ENCODE measurements around the gene MYRIP.
A peak's percentile ranks its signal among the peaks of the same experiment; 100 is the strongest.
"Not testable (repeated sequence)": the region's sequence is repeated elsewhere in the genome, so short reads cannot be mapped to it uniquely, and the experiment has no call there.

Gene MYRIP

GRCh38 chr3:39809181-39809994 lies at the start of gene MYRIP:
MYRIP (plus strand) TSS chr3:39809609; CDS start chr3:39900817, 91,208 bp downstream.
- DNase-seq (ENCODE audit: low spot score) = peak; percentile 99

GRCh38 chr3:39760325-39760724 lies 49.1 kb upstream of the MYRIP start:
- no peak for DNase-seq (ENCODE audit: low spot score)

GRCh38 chr3:39762537-39763070 lies 46.8 kb upstream of the MYRIP start:
- DNase-seq (ENCODE audit: low spot score) = no peak

- DNase-seq (ENCODE audit: low spot score) = no peak
Measured at GRCh38 chr3:39763390-39763789, 46.0 kb upstream of the MYRIP start.

- no peak for DNase-seq (ENCODE audit: low spot score)
Measured at GRCh38 chr3:39765575-39765974, 43.8 kb upstream of the MYRIP start.

GRCh38 chr3:39766433-39766832 lies 43.0 kb upstream of the MYRIP start:
- DNase-seq (ENCODE audit: low spot score) = no peak

GRCh38 chr3:39766909-39767308 lies 42.5 kb upstream of the MYRIP start:
- DNase-seq (ENCODE audit: low spot score) = not testable (repeated sequence)

- DNase-seq (ENCODE audit: low spot score) = not testable (repeated sequence)
Measured at GRCh38 chr3:39778168-39778567, 31.2 kb upstream of the MYRIP start.

- peak; percentile 61 for DNase-seq (ENCODE audit: low spot score)
Measured at GRCh38 chr3:39779511-39780230, 29.7 kb upstream of the MYRIP start.

GRCh38 chr3:39780352-39780751 lies 29.1 kb upstream of the MYRIP start:
- DNase-seq (ENCODE audit: low spot score) = peak; percentile 47

GRCh38 chr3:39781025-39781424 lies 28.4 kb upstream of the MYRIP start:
- no peak for DNase-seq (ENCODE audit: low spot score)

- no peak for DNase-seq (ENCODE audit: low spot score)
Measured at GRCh38 chr3:39781632-39782031, 27.8 kb upstream of the MYRIP start.

GRCh38 chr3:39783680-39784079 lies 25.7 kb upstream of the MYRIP start:
- DNase-seq (ENCODE audit: low spot score) = no peak

GRCh38 chr3:39784922-39785321 lies 24.5 kb upstream of the MYRIP start:
- DNase-seq (ENCODE audit: low spot score) = no peak

GRCh38 chr3:39788128-39788883 lies 21.1 kb upstream of the MYRIP start:
- no peak for DNase-seq (ENCODE audit: low spot score)

- DNase-seq (ENCODE audit: low spot score) = no peak
Measured at GRCh38 chr3:39791603-39792002, 17.8 kb upstream of the MYRIP start.

GRCh38 chr3:39794880-39795279 lies 14.5 kb upstream of the MYRIP start:
- DNase-seq (ENCODE audit: low spot score) = no peak

GRCh38 chr3:39801216-39801615 lies 8.2 kb upstream of the MYRIP start:
- no peak for DNase-seq (ENCODE audit: low spot score)

- not testable (repeated sequence) for DNase-seq (ENCODE audit: low spot score)
Measured at GRCh38 chr3:39802486-39802885, 6.9 kb upstream of the MYRIP start.

- DNase-seq (ENCODE audit: low spot score) = no peak
Measured at GRCh38 chr3:39803956-39804355, 5.5 kb upstream of the MYRIP start.

GRCh38 chr3:39804951-39805350 lies 4.5 kb upstream of the MYRIP start:
- no peak for DNase-seq (ENCODE audit: low spot score)

GRCh38 chr3:39805650-39806049 lies 3.8 kb upstream of the MYRIP start:
- no peak for DNase-seq (ENCODE audit: low spot score)
